Peyer's patch (tissue), 4 donors: ENCODE data around the gene RAB6A.

Source experiments
- POLR2A ChIP-seq, 2 donors: fragments of 450-650 bp; IDR thresholded peaks; one replicate each; pipeline ENCODE4 v1.5.1; 2017; ENCODE audit warnings: antibody characterized with exemption in 2 of 2, mild to moderate bottlenecking in 2 of 2, moderate library complexity in 2 of 2
- TF ChIP-seq, protein P1 (sequence below), 6 experiments: fragments of 450-650 bp in 4 of 6; fragments of 200-600 bp in 2 of 6; sonication (generic) in 1 of 6; IDR thresholded peaks; one replicate each; pipeline ENCODE4 v1.5.1; 2017 to 2019; ENCODE audit warnings: antibody characterized with exemption in 6 of 6, mild to moderate bottlenecking in 3 of 6, moderate library complexity in 1 of 6

DNA sequence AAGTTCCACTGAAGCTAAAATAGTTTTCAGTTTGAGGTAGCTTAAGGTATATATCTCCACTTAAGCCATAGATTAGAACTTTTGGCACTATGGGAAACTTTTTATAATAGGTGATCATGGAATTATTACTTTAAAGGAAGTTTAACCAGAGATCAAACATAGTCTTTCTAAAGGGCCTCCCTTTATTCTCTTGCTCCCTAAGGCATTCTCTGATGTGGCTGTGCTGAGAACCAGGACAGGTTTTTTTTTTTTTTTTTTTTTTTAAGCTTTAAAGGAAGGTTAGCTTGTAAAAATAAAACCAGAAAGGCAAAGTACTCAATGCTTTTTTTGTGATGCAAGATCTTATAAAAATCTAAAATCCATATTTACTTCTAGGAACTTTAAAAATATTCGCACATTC lies 23.9 kb upstream of the RAB6A start:
- no peak for TF ChIP-seq POLR2A (IDR thresholded peaks at IDR 0.05)
- TF ChIP-seq, protein P1, sequence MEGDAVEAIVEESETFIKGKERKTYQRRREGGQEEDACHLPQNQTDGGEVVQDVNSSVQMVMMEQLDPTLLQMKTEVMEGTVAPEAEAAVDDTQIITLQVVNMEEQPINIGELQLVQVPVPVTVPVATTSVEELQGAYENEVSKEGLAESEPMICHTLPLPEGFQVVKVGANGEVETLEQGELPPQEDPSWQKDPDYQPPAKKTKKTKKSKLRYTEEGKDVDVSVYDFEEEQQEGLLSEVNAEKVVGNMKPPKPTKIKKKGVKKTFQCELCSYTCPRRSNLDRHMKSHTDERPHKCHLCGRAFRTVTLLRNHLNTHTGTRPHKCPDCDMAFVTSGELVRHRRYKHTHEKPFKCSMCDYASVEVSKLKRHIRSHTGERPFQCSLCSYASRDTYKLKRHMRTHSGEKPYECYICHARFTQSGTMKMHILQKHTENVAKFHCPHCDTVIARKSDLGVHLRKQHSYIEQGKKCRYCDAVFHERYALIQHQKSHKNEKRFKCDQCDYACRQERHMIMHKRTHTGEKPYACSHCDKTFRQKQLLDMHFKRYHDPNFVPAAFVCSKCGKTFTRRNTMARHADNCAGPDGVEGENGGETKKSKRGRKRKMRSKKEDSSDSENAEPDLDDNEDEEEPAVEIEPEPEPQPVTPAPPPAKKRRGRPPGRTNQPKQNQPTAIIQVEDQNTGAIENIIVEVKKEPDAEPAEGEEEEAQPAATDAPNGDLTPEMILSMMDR (IDR thresholded peaks at IDR 0.05) = no peak
